Measurements from ENCODE around the gene RBM33. TPM values are rescaled to one million over a fixed set of nuclear protein-coding genes. Genes with fewer than 3 reads are reported as not detected.

Gene RBM33
- total RNA-seq, 1 experiment from 2014 or later = 61.1 TPM

DNA sequence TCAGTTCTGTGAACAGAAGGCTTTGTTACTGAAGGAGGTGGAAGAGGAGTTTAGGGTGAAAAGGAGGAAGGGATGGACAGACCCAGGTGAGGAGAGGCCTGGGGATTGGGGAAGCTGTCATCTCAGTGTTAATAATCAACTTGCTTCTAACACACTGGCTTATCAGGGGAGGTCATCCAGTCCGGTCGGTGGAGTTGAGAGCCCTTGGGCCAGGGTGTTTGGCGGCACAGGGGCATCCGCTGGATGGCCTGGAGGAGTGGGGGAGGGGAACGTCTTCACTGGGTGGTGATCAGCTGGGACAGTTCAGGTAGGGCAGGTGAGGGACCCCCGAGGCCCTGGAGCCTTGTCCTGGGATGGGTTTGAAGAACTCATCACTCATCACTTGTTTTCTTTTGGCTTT lies 133.9 kb downstream of the RBM33 start:
- intact Hi-C loops (cut with micrococcal nuclease; ENCODE audit: unreplicated experiment) (no loop called here), in situ Hi-C loops (cut with HindIII; ENCODE audit: low pct_unique_long_range_greater_than_20kb, low sequenced_read_pairs) (no loop called here)
- Histone ChIP-seq H3K9me3 (ENCODE audit: control insufficient read depth, insufficient read depth, low read depth, low read length) (no peaks in the 10 kb centered on the region), H3K27ac (ENCODE audit: low read length) (no peak overlapping the region), H3K4me3 (ENCODE audit: low read depth in 2 of 2, low read length in 2 of 2) (no peak overlapping the region), H3K36me3 (ENCODE audit: control insufficient read depth, insufficient read depth, low read length) (peaks cover 2% of the 10 kb centered on the region), H3K27me3 (ENCODE audit: control insufficient read depth, insufficient read depth, low read length) (no peaks in the 10 kb centered on the region), H3K4me1 (ENCODE audit: control insufficient read depth, insufficient read depth, low read length) (no peaks in the 10 kb centered on the region)
- DNase-seq (ENCODE audit: low read depth, low spot score) (no peak), ATAC-seq (no peak)
- CTCF ChIA-PET = no interaction called here
- POLR2A ChIA-PET = no interaction called here
- no TSS peak for BruUV-seq (replicated peaks)
- TF ChIP-seq POLR2AphosphoS5 (IDR thresholded peaks at IDR 0.05; ENCODE audit: low read depth, low read length) = no peak
- no peak for TF ChIP-seq SIN3A (IDR thresholded peaks at IDR 0.05; ENCODE audit: borderline replicate concordance, insufficient read depth, low read depth, low read length)
- TF ChIP-seq, protein P1, sequence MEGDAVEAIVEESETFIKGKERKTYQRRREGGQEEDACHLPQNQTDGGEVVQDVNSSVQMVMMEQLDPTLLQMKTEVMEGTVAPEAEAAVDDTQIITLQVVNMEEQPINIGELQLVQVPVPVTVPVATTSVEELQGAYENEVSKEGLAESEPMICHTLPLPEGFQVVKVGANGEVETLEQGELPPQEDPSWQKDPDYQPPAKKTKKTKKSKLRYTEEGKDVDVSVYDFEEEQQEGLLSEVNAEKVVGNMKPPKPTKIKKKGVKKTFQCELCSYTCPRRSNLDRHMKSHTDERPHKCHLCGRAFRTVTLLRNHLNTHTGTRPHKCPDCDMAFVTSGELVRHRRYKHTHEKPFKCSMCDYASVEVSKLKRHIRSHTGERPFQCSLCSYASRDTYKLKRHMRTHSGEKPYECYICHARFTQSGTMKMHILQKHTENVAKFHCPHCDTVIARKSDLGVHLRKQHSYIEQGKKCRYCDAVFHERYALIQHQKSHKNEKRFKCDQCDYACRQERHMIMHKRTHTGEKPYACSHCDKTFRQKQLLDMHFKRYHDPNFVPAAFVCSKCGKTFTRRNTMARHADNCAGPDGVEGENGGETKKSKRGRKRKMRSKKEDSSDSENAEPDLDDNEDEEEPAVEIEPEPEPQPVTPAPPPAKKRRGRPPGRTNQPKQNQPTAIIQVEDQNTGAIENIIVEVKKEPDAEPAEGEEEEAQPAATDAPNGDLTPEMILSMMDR (IDR thresholded peaks at IDR 0.05) = no peak
- TF ChIP-seq, protein P2, sequence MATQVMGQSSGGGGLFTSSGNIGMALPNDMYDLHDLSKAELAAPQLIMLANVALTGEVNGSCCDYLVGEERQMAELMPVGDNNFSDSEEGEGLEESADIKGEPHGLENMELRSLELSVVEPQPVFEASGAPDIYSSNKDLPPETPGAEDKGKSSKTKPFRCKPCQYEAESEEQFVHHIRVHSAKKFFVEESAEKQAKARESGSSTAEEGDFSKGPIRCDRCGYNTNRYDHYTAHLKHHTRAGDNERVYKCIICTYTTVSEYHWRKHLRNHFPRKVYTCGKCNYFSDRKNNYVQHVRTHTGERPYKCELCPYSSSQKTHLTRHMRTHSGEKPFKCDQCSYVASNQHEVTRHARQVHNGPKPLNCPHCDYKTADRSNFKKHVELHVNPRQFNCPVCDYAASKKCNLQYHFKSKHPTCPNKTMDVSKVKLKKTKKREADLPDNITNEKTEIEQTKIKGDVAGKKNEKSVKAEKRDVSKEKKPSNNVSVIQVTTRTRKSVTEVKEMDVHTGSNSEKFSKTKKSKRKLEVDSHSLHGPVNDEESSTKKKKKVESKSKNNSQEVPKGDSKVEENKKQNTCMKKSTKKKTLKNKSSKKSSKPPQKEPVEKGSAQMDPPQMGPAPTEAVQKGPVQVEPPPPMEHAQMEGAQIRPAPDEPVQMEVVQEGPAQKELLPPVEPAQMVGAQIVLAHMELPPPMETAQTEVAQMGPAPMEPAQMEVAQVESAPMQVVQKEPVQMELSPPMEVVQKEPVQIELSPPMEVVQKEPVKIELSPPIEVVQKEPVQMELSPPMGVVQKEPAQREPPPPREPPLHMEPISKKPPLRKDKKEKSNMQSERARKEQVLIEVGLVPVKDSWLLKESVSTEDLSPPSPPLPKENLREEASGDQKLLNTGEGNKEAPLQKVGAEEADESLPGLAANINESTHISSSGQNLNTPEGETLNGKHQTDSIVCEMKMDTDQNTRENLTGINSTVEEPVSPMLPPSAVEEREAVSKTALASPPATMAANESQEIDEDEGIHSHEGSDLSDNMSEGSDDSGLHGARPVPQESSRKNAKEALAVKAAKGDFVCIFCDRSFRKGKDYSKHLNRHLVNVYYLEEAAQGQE (IDR thresholded peaks at IDR 0.05; ENCODE audit: insufficient read depth in 1 of 2, low read depth in 2 of 2, low read length in 1 of 2) = no peak

DNA sequence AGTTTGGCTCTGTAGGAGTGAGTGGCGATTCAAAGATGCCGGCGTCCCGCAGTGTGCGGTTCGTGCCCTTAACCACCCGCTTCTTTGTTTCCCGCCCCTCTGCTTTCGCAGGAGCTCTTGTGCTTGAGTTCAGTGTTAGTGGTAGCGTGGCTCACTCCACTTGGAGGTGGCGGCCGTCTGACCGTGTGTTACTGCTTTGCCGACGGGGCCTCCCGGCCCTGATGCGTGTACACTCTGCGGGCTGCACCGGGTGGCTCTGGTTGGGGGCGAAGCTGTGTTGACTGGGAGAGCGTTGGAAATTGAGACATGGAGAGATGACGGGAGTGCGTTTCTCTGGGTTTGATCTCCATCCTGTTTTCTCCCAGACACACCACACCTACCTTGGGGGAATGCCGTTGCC lies 136.4 kb downstream of the RBM33 start:
- Histone ChIP-seq H3K4me3 (ENCODE audit: low read depth in 2 of 2, low read length in 2 of 2) (no peak overlapping the region), H3K4me1 (ENCODE audit: control insufficient read depth, insufficient read depth, low read length) (no peaks in the 10 kb centered on the region), H3K9me3 (ENCODE audit: control insufficient read depth, insufficient read depth, low read depth, low read length) (no peaks in the 10 kb centered on the region), H3K27me3 (ENCODE audit: control insufficient read depth, insufficient read depth, low read length) (no peaks in the 10 kb centered on the region), H3K36me3 (ENCODE audit: control insufficient read depth, insufficient read depth, low read length) (peaks cover 2% of the 10 kb centered on the region), H3K27ac (ENCODE audit: low read length) (no peak overlapping the region)
- in situ Hi-C loops (cut with HindIII; ENCODE audit: low pct_unique_long_range_greater_than_20kb, low sequenced_read_pairs) = no loop called here
- DNase-seq (ENCODE audit: low read depth, low spot score) (no peak), ATAC-seq (no peak)
- ChIA-PET POLR2A (no interaction called here), CTCF (no interaction called here)
- TF ChIP-seq POLR2AphosphoS5 (IDR thresholded peaks at IDR 0.05; ENCODE audit: low read depth, low read length) (no peak), SIN3A (IDR thresholded peaks at IDR 0.05; ENCODE audit: borderline replicate concordance, insufficient read depth, low read depth, low read length) (no peak), TCF7L2 (IDR thresholded peaks at IDR 0.05; ENCODE audit: low read depth, low read length) (no peak)
- TF ChIP-seq, protein P2 (IDR thresholded peaks at IDR 0.05; ENCODE audit: insufficient read depth in 1 of 2, low read depth in 2 of 2, low read length in 1 of 2) = no peak
- TF ChIP-seq, protein P1 (IDR thresholded peaks at IDR 0.05) = no peak
- intact Hi-C loops (cut with micrococcal nuclease; ENCODE audit: unreplicated experiment) = no loop called here
- no TSS peak for BruUV-seq (replicated peaks)
